HG03439 (cell line): ENCODE data around the gene RIN3.
"Not testable (repeated sequence)": the region's sequence is repeated elsewhere in the genome, so short reads cannot be mapped to it uniquely, and the experiment has no call there.

Experiments
- ATAC-seq: cut with Tn5 transposase; IDR thresholded peaks from one replicate; pipeline ENCODE4 v1.9.1; 2021; ENCODE audit warnings: mild to moderate bottlenecking, moderate library complexity; ENCODE audit not compliant: unreplicated experiment

Gene RIN3

GRCh38 chr14:92529903-92530302 is 16.3 kb downstream of the RIN3 start:
- ATAC-seq: no peak

- peak; percentile 54 for ATAC-seq
Measured at GRCh38 chr14:92531106-92531873, 17.7 kb downstream of the RIN3 start.

GRCh38 chr14:92532490-92533163 is 19.0 kb downstream of the RIN3 start:
- no peak for ATAC-seq

GRCh38 chr14:92534932-92535643 is 21.5 kb downstream of the RIN3 start:
- ATAC-seq: no peak

- not testable (repeated sequence) for ATAC-seq
Measured at GRCh38 chr14:92536231-92536630, 22.6 kb downstream of the RIN3 start.

GRCh38 chr14:92538412-92538985 is 24.9 kb downstream of the RIN3 start:
- ATAC-seq: peak; percentile 78

DNA sequence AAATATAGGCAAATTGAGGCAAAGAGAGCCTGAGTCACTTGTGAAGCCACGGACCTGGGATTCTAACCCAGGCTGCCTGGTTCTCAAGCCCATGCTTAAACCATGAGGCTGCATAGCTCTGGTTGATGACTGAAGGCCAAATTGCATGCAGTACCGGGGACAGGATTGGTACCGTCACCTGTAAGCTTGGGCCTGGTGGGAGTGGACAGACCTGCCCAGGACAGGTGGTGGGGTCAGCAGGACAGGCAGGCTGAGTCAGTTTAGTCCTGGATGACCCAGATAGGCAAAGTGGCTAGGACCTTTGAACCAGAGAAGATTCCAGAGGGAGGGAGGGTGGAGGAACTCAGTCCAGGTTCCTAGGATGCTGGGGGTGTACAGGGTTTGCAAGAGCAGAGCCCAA is 25.8 kb downstream of the RIN3 start:
- no peak for ATAC-seq

- ATAC-seq: no peak
Measured at GRCh38 chr14:92539875-92540274, 26.3 kb downstream of the RIN3 start.

- no peak for ATAC-seq
Measured at GRCh38 chr14:92540472-92541048, 27.0 kb downstream of the RIN3 start.

GRCh38 chr14:92542766-92543554 is 29.4 kb downstream of the RIN3 start:
- ATAC-seq: no peak

DNA sequence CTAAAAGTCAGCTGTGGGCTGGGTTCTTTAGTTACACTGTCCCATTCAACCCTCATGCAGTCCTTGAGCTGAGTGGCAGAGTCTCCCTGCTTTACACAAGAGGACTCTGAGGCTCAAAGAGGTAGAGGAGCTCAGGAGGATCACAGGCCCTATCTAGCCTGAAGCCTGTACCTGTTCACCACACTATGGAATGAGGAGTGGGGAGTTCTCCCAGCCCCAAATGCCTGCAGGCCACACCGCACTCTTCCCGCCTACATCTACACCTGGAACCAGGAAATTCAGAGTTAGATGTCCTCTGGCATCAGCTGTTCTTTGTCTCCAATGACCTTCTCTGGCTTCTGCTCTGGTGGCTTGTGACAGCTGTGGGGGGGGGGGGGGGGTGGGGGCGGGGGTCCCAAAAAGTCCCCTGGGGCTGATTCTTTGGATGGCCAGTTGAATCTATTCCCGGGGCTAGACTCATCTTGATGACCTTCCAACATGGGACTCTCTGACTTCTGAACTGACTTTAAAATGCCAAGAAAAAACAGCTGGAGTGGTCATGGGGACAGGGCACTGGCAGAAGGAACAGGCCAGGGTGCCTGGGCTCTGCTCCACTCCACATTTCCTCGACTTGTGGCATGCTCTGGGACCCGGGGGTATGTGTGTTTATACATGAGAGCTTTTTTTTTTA is 30.6 kb downstream of the RIN3 start:
- no peak for ATAC-seq

GRCh38 chr14:92546347-92547053 is 32.9 kb downstream of the RIN3 start:
- ATAC-seq: no peak

DNA sequence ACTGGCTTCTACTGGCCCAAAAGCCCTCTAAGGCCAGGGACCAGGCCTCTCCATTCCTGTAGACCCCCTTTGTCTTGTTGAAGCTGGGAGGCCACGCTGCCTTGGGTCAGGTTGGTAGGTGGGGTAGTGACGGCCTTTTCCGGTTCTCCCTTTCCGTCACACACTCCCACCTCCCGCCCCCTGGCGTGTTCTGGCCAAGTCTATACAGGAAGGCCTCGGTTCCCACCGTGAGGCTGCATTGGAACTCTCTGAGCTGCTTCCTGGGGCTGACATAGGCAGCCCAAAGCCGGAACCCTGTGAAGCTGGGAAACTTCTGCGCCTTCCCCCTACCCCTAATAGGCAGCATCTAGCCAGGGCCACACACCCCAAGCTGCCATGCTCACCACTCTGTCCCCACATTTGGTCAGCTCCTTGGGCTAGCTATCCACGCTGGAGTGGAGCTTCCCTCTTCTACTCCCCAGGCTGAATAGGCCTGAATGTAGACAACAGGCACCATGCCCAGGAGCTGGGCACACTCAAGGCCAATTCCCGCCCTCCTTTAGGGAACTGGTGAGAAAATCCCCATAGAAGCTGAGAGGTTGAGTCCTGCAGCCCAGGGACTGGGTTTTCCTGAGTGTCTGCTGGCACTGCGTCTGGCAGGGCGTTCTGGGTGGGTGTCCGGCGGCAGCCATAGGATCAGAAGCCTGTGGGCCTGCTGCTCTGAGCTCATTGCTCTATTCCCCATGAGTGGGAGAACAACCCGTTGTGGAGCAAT is 35.7 kb downstream of the RIN3 start:
- ATAC-seq: no peak

GRCh38 chr14:92549859-92550230 is 36.3 kb downstream of the RIN3 start:
- no peak for ATAC-seq

GRCh38 chr14:92551044-92551841 is 37.7 kb downstream of the RIN3 start:
- ATAC-seq: peak; percentile 73

GRCh38 chr14:92552066-92552465 is 38.5 kb downstream of the RIN3 start:
- ATAC-seq: no peak

- ATAC-seq: no peak
Measured at GRCh38 chr14:92553438-92553837, 39.9 kb downstream of the RIN3 start.
